Measurements from ENCODE around the gene YPEL1. TPM values are rescaled to one million over a fixed set of nuclear protein-coding genes. Genes with fewer than 3 reads are reported as not detected.

Gene YPEL1
- total RNA-seq, 1 experiment from 2014 or later: 3.6 TPM

DNA sequence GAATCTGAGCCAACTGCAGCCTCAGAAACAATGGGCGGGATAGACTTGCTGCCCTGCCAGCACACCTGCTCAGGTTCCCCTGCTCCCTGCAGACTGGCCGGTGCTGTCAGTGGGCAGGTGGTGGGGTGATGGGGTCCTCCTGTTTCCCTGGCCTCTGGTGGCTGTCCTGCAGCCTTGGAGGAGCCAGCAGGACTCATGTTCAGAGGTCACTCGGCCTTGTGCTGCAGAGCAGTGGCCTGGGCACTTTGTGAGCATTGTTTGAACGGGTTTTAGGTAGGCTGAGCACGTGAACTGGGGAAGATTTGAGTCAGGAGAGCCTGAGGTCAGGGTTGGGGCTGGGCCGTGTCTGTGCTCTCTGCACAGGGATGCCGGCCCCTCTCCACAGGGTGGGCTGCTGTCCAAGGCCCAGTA, 52.2 kb downstream of the YPEL1 start:
- H3K27ac ChIP-seq (ENCODE audit: low read depth, low read length, poor library complexity, severe bottlenecking): no peak overlapping the region

GRCh38 chr22:21682385-21683175, 53.0 kb downstream of the YPEL1 start:
- BruUV-seq (replicated peaks): no TSS peak
- Histone ChIP-seq H3K4me3 (ENCODE audit: low read depth, low read length, poor library complexity, severe bottlenecking) (no peak overlapping the region), H3K4me1 (ENCODE audit: insufficient read depth, low read length, poor library complexity, severe bottlenecking) (no peaks in the 10 kb centered on the region), H3K36me3 (ENCODE audit: insufficient read depth, low read length, poor library complexity, severe bottlenecking) (peaks cover 12% of the 10 kb centered on the region), H3K27me3 (replicated peaks; ENCODE audit: insufficient read depth, low read depth, low read length, poor library complexity) (no peaks in the 10 kb centered on the region), H3K27ac (ENCODE audit: low read depth, low read length, poor library complexity, severe bottlenecking) (no peak overlapping the region), H3K9me3 (ENCODE audit: low read depth, low read length, poor library complexity, severe bottlenecking) (no peaks in the 10 kb centered on the region)
- DNase-seq (ENCODE audit: low spot score): no peak
- ChIA-PET POLR2A (ENCODE audit: low non-redundant PET) (no interaction called here), CTCF (no interaction called here)
- intact Hi-C loops (cut with micrococcal nuclease; ENCODE audit: unreplicated experiment): no loop called here
- TF ChIP-seq EZH2 (IDR thresholded peaks at IDR 0.05; ENCODE audit: borderline replicate concordance, low read depth, low read length, poor library complexity, severe bottlenecking): no peak
- TF ChIP-seq, protein P1, sequence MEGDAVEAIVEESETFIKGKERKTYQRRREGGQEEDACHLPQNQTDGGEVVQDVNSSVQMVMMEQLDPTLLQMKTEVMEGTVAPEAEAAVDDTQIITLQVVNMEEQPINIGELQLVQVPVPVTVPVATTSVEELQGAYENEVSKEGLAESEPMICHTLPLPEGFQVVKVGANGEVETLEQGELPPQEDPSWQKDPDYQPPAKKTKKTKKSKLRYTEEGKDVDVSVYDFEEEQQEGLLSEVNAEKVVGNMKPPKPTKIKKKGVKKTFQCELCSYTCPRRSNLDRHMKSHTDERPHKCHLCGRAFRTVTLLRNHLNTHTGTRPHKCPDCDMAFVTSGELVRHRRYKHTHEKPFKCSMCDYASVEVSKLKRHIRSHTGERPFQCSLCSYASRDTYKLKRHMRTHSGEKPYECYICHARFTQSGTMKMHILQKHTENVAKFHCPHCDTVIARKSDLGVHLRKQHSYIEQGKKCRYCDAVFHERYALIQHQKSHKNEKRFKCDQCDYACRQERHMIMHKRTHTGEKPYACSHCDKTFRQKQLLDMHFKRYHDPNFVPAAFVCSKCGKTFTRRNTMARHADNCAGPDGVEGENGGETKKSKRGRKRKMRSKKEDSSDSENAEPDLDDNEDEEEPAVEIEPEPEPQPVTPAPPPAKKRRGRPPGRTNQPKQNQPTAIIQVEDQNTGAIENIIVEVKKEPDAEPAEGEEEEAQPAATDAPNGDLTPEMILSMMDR (conservative IDR thresholded peaks at IDR 0.05; ENCODE audit: low read depth, low read length): no peak

More for the DNA sequence above, 52.2 kb downstream of the YPEL1 start:
- POLR2A ChIA-PET (ENCODE audit: low non-redundant PET): no interaction called here
- CTCF ChIA-PET: no interaction called here
- intact Hi-C loops (cut with micrococcal nuclease; ENCODE audit: unreplicated experiment): no loop called here
- DNase-seq (ENCODE audit: low spot score): no peak
- Histone ChIP-seq H3K4me1 (ENCODE audit: insufficient read depth, low read length, poor library complexity, severe bottlenecking) (no peaks in the 10 kb centered on the region), H3K9me3 (ENCODE audit: low read depth, low read length, poor library complexity, severe bottlenecking) (no peaks in the 10 kb centered on the region), H3K4me3 (ENCODE audit: low read depth, low read length, poor library complexity, severe bottlenecking) (no peak overlapping the region), H3K27me3 (replicated peaks; ENCODE audit: insufficient read depth, low read depth, low read length, poor library complexity) (no peaks in the 10 kb centered on the region), H3K36me3 (ENCODE audit: insufficient read depth, low read length, poor library complexity, severe bottlenecking) (peaks cover 12% of the 10 kb centered on the region)
- BruUV-seq (replicated peaks): no TSS peak
- TF ChIP-seq, protein P1 (conservative IDR thresholded peaks at IDR 0.05; ENCODE audit: low read depth, low read length): no peak
- no peak for TF ChIP-seq EZH2 (IDR thresholded peaks at IDR 0.05; ENCODE audit: borderline replicate concordance, low read depth, low read length, poor library complexity, severe bottlenecking)

- Histone ChIP-seq H3K4me1 (ENCODE audit: insufficient read depth, low read length, poor library complexity, severe bottlenecking) (no peaks in the 10 kb centered on the region), H3K4me3 (ENCODE audit: low read depth, low read length, poor library complexity, severe bottlenecking) (no peak overlapping the region), H3K27ac (ENCODE audit: low read depth, low read length, poor library complexity, severe bottlenecking) (no peak overlapping the region), H3K9me3 (ENCODE audit: low read depth, low read length, poor library complexity, severe bottlenecking) (no peaks in the 10 kb centered on the region), H3K36me3 (ENCODE audit: insufficient read depth, low read length, poor library complexity, severe bottlenecking) (peaks cover 12% of the 10 kb centered on the region), H3K27me3 (replicated peaks; ENCODE audit: insufficient read depth, low read depth, low read length, poor library complexity) (no peaks in the 10 kb centered on the region)
- no peak for DNase-seq (ENCODE audit: low spot score)
- TF ChIP-seq, protein P1 (conservative IDR thresholded peaks at IDR 0.05; ENCODE audit: low read depth, low read length): no peak
- TF ChIP-seq EZH2 (IDR thresholded peaks at IDR 0.05; ENCODE audit: borderline replicate concordance, low read depth, low read length, poor library complexity, severe bottlenecking): no peak
- CTCF ChIA-PET: no interaction called here
- intact Hi-C loops (cut with micrococcal nuclease; ENCODE audit: unreplicated experiment): no loop called here
- BruUV-seq (replicated peaks): no TSS peak
- POLR2A ChIA-PET (ENCODE audit: low non-redundant PET): no interaction called here
These were observed 53.8 kb downstream of the YPEL1 start for GRCh38 chr22:21681566-21682370.

All from A673 (cell line).